Right lobe of liver (tissue), 6 donors: ENCODE data around the gene CACNA2D3. TPM values are rescaled to one million over a fixed set of nuclear protein-coding genes. Genes with fewer than 3 reads are reported as not detected.

Experiments used
- ATAC-seq, 4 donors: fragments of 200-7000 bp; cut with Tn5 transposase; one replicate each; pipeline ENCODE4 v1.9.1; 2020; ENCODE audit warnings: mild to moderate bottlenecking in 4 of 4, moderate library complexity in 4 of 4
- DNase-seq, 3 donors: peaks; one replicate each; pipeline ENCODE4 v3.0.0-alpha.2; 2020
- H3K27ac ChIP-seq, 3 donors: fragments of 200-600 bp; one replicate each; pipeline ENCODE4 v1.8.0; 2022
- H3K27me3 ChIP-seq, 2 donors: fragments of 200-600 bp; one replicate each; pipeline ENCODE4 v1.8.0; 2022
- H3K36me3 ChIP-seq, 4 donors: fragments of 200-600 bp; sonication (generic) in 1 of 4; one replicate each; pipeline versions ENCODE4 v1.5.1 to v1.8.0; 2017 to 2022; ENCODE audit warnings: control low read depth in 1 of 4
- H3K4me1 ChIP-seq, 4 donors: fragments of 200-600 bp; sonication (generic) in 1 of 4; one replicate each; pipeline versions ENCODE4 v1.5.1 to v1.8.0; 2017 to 2022; ENCODE audit warnings: control low read depth in 1 of 4
- H3K4me3 ChIP-seq, 3 donors: fragments of 200-600 bp; one replicate each; pipeline ENCODE4 v1.8.0; 2022
- H3K9me3 ChIP-seq, 4 donors: fragments of 200-600 bp; sonication (generic) in 1 of 4; one replicate each; pipeline versions ENCODE4 v1.5.1 to v1.8.0; 2017 to 2022; ENCODE audit warnings: control low read depth in 1 of 4
- CTCF ChIP-seq, 4 donors: fragments of 200-600 bp in 3 of 4; fragments of 450-650 bp in 1 of 4; IDR thresholded peaks; one replicate each; pipeline versions ENCODE4 v1.5.1 to v1.8.0; 2016 to 2022; ENCODE audit warnings: antibody characterized with exemption in 4 of 4, mild to moderate bottlenecking in 2 of 4
- POLR2A ChIP-seq: fragments of 450-650 bp; IDR thresholded peaks from one replicate; pipeline ENCODE4 v1.6.1; 2017; ENCODE audit warnings: antibody characterized with exemption, mild to moderate bottlenecking
- WGBS: methylation state at CpG from one replicate; pipeline ENCODE4 v1.1.6; 2018; ENCODE audit warnings: low coverage, low lambda C conversion rate; ENCODE audit not compliant: insufficient coverage; ENCODE audit errors: missing lambda C conversion rate; 5-methylcytosine and 5-hydroxymethylcytosine counted together
- intact Hi-C, 2 donors: fragments of 100-400 bp; cut with DNase I; formaldehyde crosslinking; loops; one replicate each; pipeline versions ENCODE4 v1.11.2 to v1.14.1; 2022
- total RNA-seq, 6 experiments: library from RNA; depleted of rRNA in 2 of 6; stranded (reverse); fragments of >200 nt in 2 of 6; fragmentation: NEBNext Ultra II Directional in 3 of 6; extraction: Animal tissue kit (Norgen Biotek cat#: 25700) in 3 of 6; gene quantifications; one replicate each; pipeline versions ENCODE4 v1.1.0 to v1.2.4, GENCODE V29; 2016 to 2023
- donor health status: DM: no; HTN: yes; CAD: no.
- donor health status: DM: no; HTN: no; CAD: no.
- donor health status: DM: no; HTN: no; CAD: no.
- donor health status: DM: no; HTN: yes; CAD: no.
- donor health status: DM: no; HTN: yes; CAD: no.

The CACNA2D3 gene
- total RNA-seq, 6 experiments from 2014 or later = 0.28 to 0.87 TPM; not detected in 4

GRCh38 chr3:54659347-54659746, 537.0 kb downstream of the CACNA2D3 start:
- WGBS = 57% methylated on average over 1 of the region's 3 CpGs
- ATAC-seq = no peak
- Histone ChIP-seq H3K27ac (no peak overlapping the region), H3K27me3 (no peaks in the 10 kb centered on the region), H3K36me3 (no peaks in the 10 kb centered on the region), H3K4me1 (no peaks in the 10 kb centered on the region), H3K4me3 (no peak overlapping the region), H3K9me3 (no peaks in the 10 kb centered on the region)
- no peak for DNase-seq
- intact Hi-C loops = no loop called here
- no peak for TF ChIP-seq POLR2A
- TF ChIP-seq CTCF (IDR thresholded peaks at IDR 0.05) = no peak

GRCh38 chr3:54660714-54661132, 538.4 kb downstream of the CACNA2D3 start:
- ATAC-seq (no peak), DNase-seq (no peak)
- H3K9me3 ChIP-seq = no peaks in the 10 kb centered on the region
- H3K4me3 ChIP-seq = no peak overlapping the region
- TF ChIP-seq POLR2A = no peak
- TF ChIP-seq CTCF (IDR thresholded peaks at IDR 0.05) = no peak
- intact Hi-C loops = no loop called here
- H3K4me1 ChIP-seq = no peaks in the 10 kb centered on the region
- 51% methylated on average over 5 of the region's 9 CpGs for WGBS
- no peaks in the 10 kb centered on the region for H3K27me3 ChIP-seq
- no peaks in the 10 kb centered on the region for H3K36me3 ChIP-seq
- no peak overlapping the region for H3K27ac ChIP-seq

- H3K4me3 ChIP-seq = no peak overlapping the region
- DNase-seq = no peak
- ATAC-seq = no peak
- 48% methylated on average over 3 of the region's 3 CpGs for WGBS
- no peaks in the 10 kb centered on the region for H3K36me3 ChIP-seq
- no peaks in the 10 kb centered on the region for H3K27me3 ChIP-seq
- intact Hi-C loops = no loop called here
- no peaks in the 10 kb centered on the region for H3K4me1 ChIP-seq
- no peak overlapping the region for H3K27ac ChIP-seq
- no peak for TF ChIP-seq POLR2A
- no peak for TF ChIP-seq CTCF (IDR thresholded peaks at IDR 0.05)
- H3K9me3 ChIP-seq = no peaks in the 10 kb centered on the region
Measured at GRCh38 chr3:54661151-54661550, 538.8 kb downstream of the CACNA2D3 start.

GRCh38 chr3:54663501-54664011, 541.2 kb downstream of the CACNA2D3 start:
- DNase-seq (no peak), ATAC-seq (no peak)
- Histone ChIP-seq H3K9me3 (no peaks in the 10 kb centered on the region), H3K27ac (no peak overlapping the region), H3K4me1 (no peaks in the 10 kb centered on the region), H3K4me3 (no peak overlapping the region), H3K36me3 (no peaks in the 10 kb centered on the region), H3K27me3 (no peaks in the 10 kb centered on the region)
- TF ChIP-seq POLR2A (no peak), CTCF (IDR thresholded peaks at IDR 0.05) (no peak)
- 95% methylated on average over 3 of the region's 4 CpGs for WGBS
- intact Hi-C loops = no loop called here
